GM18907 (cell line): ENCODE measurements around the gene CRHR1.

Source experiments
- ATAC-seq: cut with Tn5 transposase; IDR thresholded peaks from one replicate; pipeline ENCODE4 v1.9.1; 2021; ENCODE audit warnings: mild to moderate bottlenecking, moderate library complexity; ENCODE audit not compliant: unreplicated experiment

Gene CRHR1

GRCh38 chr17:45787044-45787443 is 2.9 kb downstream of the CRHR1 start:
- no peak for ATAC-seq

- ATAC-seq = no peak
These were observed 3.5 kb downstream of the CRHR1 start for GRCh38 chr17:45787656-45788055.

DNA sequence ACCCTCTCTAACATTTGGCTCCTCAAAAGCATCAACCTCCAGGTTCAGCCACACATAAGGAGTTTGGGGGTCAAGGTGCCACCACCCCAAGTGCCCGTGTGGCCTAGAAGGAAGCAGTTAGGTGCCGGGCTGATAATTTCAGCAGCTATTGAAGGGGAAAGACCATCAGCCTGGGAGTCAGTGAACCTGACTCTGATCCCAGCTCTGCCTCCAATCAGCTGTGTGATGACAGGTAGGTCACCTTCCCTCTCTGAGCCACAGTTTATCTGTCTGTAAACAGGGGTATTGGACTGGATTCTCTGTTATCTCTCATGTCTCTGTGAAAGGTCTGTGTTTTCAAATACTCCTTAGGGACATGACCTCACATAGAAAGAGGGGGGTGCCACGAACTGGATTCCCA is 3.9 kb downstream of the CRHR1 start:
- ATAC-seq = no peak

GRCh38 chr17:45789874-45790273 is 5.8 kb downstream of the CRHR1 start:
- no peak for ATAC-seq

DNA sequence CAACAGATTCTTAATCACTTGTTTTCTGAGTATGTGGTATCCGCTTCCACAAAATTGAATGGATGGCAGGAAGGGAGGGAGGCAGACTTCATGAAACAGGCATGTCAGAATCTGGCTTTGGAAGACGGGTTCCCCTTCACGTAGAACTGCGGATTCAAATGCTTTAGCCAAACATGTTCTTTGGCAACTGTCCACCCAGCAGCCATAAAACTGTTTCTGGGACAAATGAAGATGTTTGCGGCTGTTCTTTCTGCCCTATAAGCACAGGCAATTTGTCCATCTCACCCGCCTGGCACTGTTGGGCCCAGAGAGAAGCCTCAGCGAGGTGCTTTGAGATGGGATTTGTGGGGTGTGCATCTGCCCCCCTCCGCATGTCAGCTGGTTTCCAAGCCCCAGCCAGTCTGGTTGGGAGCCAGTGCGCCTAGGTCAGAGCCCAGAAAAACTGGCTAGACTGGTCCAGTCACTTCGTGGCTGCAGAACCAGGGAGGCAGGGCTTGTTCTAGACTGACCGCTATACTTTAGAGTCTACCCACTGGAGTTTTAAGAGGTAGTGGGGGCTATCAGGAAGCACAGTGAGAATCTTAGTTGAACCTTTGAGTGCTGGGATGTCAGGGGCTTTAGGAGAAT is 6.3 kb downstream of the CRHR1 start:
- ATAC-seq = no peak

- ATAC-seq = no peak
These were observed 7.0 kb downstream of the CRHR1 start for GRCh38 chr17:45791041-45791582.

DNA sequence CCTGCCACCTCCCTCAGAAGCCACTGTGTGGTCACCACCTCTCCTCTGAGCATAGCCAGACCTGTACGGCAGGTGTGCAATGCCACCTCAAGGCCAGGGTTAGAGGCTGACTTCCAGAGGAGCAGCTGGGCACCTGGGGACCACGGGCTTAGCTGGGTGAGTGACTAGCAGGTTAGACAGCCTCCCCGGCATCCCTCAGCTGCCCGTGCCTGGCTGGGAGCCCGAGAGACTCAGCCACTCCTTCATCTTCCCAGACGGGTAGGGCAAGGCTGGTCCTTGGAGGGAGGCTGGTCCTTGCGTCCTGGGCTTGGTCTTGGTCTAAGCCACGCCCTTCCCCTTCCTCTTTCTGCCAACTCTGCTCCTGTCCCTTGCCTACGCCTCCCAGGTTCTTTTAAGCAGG is 7.8 kb downstream of the CRHR1 start:
- no peak for ATAC-seq

DNA sequence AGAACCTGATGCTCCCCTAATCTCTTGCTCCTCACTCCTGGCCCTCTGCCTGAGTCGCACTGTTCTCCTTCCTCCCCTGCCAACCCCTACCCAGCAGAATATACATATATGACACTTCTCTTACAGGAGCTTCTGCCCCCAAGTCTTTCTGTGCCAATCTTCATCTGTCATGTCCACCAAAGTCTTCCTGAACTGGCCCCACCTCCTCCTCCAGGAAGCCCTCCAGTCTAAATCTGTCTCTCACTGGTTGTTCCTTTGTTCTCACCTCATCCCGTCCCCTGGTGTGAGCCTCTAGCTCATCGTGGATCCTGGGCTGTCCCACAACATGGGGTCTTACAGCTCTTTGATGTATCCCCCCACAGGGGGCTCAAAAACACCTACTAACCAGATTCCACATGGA is 8.3 kb downstream of the CRHR1 start:
- ATAC-seq = no peak

- ATAC-seq = no peak
These were observed 9.1 kb downstream of the CRHR1 start for GRCh38 chr17:45792995-45793755.

GRCh38 chr17:45793999-45794540 is 9.9 kb downstream of the CRHR1 start:
- ATAC-seq = no peak

GRCh38 chr17:45794840-45795239 is 10.7 kb downstream of the CRHR1 start:
- ATAC-seq = no peak

- no peak for ATAC-seq
These were observed 16.7 kb downstream of the CRHR1 start for GRCh38 chr17:45800816-45801215.

DNA sequence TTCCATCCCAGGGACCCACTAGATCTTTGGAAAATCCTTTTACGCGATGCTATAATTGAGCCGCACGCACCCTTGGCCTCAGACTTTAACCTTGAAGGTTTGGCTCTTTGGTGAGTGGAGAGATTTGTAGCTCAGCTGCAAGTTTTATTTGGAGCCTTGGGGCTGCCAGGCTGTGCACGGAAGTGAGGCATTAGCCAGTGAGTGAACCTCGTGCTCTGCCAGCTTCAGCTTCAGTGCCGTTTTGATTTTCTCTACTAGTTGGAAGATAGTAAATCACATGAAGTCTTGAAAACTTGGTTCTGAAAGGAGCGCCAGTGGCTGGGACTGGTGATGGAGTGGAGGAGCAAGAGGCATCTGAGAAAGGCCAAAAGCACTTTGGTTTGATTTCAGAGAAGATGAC is 17.3 kb downstream of the CRHR1 start:
- ATAC-seq = no peak

DNA sequence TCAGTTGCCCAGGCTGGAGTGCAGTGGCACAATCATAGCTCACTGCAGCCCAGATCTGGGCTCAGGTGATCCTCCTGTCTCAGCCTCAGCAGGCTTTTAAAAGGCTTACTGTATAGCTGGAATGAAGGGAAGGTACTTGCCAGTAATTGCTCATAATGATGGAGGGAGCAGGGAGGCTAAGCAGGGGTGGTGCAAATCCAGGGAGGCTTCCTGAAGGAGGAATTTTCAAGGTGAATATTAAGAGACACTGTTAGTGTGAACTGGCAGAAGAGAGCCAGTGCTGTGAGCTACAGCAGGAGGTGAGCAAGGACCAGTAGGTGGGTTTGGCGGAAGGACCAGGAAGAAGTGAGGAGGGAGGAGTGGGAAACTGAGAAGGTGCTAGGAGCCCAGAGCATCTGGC is 24.7 kb downstream of the CRHR1 start:
- ATAC-seq = no peak

- no peak for ATAC-seq
These were observed 25.4 kb downstream of the CRHR1 start for GRCh38 chr17:45809499-45809898.

GRCh38 chr17:45812102-45812501 is 28.0 kb downstream of the CRHR1 start:
- no peak for ATAC-seq

DNA sequence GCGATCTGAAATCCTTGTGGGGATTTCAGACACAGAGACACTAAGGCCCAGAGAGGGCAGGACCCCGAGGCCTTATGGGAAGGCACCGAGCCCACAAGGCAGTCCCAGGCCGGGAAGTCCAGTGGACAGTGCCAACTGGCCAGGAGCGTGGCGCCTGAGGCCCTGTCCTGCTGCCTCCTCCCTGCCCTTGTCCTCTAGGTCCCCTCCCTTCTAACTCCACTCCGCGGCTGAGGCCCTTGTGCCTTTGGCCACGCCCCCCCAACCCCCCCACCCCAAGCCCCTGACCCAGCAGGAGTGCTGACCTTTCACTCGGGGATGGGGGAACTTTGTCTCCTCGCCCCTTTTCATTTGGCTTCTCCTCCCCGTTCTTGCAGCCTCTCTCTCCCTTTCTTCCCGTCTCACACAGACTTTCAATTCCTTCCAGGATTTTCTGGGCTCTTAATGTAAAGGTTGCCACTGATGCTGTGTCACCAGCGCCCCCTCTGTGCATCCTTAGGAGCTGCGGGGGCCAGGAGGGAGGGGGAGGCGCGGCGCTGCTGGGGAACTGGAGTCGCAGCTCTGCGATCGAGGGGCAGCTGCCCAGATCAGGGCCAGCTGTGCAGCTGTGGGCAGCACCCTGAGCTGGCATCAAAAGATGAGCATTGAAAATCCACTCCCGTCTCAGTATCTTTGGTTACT is 29.1 kb downstream of the CRHR1 start:
- ATAC-seq = no peak

- no peak for ATAC-seq
These were observed 30.8 kb downstream of the CRHR1 start for GRCh38 chr17:45814622-45815606.

- ATAC-seq = no peak
These were observed 31.6 kb downstream of the CRHR1 start for GRCh38 chr17:45815752-45816151.

- no peak for ATAC-seq
These were observed 33.9 kb downstream of the CRHR1 start for GRCh38 chr17:45818041-45818440.
